Thoracic aorta (tissue), 2 donors: Measurements from ENCODE around the gene KHDC4. TPM values are rescaled to one million over a fixed set of nuclear protein-coding genes. Genes with fewer than 3 reads are reported as not detected.
A peak's percentile ranks its signal among the peaks of the same experiment; 100 is the strongest.

ENCODE experiments used
- ATAC-seq: fragments of 150-250 bp; one replicate; pipeline ENCODE4 v1.8.0; 2017; ENCODE audit warnings: low read depth; ENCODE audit not compliant: insufficient number of reproducible peaks, low FRiP score
- DNase-seq: peaks from one replicate; pipeline ENCODE4 v3.0.0-alpha.2; 2020; ENCODE audit warnings: low spot score
- H3K27ac ChIP-seq, 2 donors: fragments of 200-600 bp; sonication (generic); 1 replicate in 1 of 2; 2 replicates in 1 of 2; pipeline ENCODE4 v1.5.1; 2016; ENCODE audit warnings: mild to moderate bottlenecking in 2 of 2, moderate library complexity in 2 of 2
- H3K27me3 ChIP-seq: fragments of 200-600 bp; sonication (generic); replicated peaks from 2 replicates; pipeline ENCODE4 v1.6.0; 2016; ENCODE audit warnings: mild to moderate bottlenecking; ENCODE audit not compliant: insufficient read depth
- H3K36me3 ChIP-seq: fragments of 200-600 bp; sonication (generic); one replicate; pipeline ENCODE4 v1.5.1; 2016
- H3K4me1 ChIP-seq, 2 donors: fragments of 200-600 bp; sonication (generic); 1 replicate in 1 of 2; 2 replicates in 1 of 2; pipeline versions ENCODE4 v1.5.1 to v1.6.0; 2016; ENCODE audit warnings: low read depth in 2 of 2, mild to moderate bottlenecking in 1 of 2; ENCODE audit not compliant: control insufficient read depth in 1 of 2
- H3K4me3 ChIP-seq: fragments of 200-600 bp; sonication (generic); 2 replicates; pipeline ENCODE4 v1.5.1; 2016; ENCODE audit warnings: mild to moderate bottlenecking
- H3K9me3 ChIP-seq: fragments of 200-600 bp; sonication (generic); 2 replicates; pipeline ENCODE4 v1.5.1; 2016
- total RNA-seq, 2 donors: library from RNA; depleted of rRNA; stranded (reverse); fragments of >200 nt; gene quantifications; one replicate each; pipeline versions ENCODE4 v1.1.0 to v1.2.3, GENCODE V29; 2016
- TF ChIP-seq, protein P1 (sequence below): fragments of 200-600 bp; sonication (generic); IDR thresholded peaks from one replicate; pipeline ENCODE4 v1.5.1; 2019; ENCODE audit warnings: antibody characterized with exemption

KHDC4 gene
- total RNA-seq, 2 donors from 2014 or later: 50.6 to 56.9 TPM

DNA sequence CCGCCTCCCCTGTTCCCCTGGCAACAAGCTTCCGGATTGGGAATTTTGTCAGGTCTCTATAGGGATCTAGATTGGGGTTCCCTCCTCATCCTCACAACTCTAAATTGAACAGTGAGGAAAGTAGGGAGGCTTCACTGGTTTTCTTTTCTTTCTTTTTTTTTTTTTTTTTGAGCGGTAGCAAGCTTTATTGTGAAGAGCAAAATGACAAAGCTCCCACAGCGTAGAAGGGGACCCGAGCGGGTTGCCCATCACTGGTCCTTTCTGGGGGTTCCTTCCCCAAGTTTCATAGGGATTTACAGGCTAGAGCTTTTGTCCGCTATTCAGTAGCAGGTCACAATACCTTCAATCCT is 33.8 kb upstream of the KHDC4 start:
- TF ChIP-seq, protein P1, sequence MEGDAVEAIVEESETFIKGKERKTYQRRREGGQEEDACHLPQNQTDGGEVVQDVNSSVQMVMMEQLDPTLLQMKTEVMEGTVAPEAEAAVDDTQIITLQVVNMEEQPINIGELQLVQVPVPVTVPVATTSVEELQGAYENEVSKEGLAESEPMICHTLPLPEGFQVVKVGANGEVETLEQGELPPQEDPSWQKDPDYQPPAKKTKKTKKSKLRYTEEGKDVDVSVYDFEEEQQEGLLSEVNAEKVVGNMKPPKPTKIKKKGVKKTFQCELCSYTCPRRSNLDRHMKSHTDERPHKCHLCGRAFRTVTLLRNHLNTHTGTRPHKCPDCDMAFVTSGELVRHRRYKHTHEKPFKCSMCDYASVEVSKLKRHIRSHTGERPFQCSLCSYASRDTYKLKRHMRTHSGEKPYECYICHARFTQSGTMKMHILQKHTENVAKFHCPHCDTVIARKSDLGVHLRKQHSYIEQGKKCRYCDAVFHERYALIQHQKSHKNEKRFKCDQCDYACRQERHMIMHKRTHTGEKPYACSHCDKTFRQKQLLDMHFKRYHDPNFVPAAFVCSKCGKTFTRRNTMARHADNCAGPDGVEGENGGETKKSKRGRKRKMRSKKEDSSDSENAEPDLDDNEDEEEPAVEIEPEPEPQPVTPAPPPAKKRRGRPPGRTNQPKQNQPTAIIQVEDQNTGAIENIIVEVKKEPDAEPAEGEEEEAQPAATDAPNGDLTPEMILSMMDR: no peak
- Histone ChIP-seq H3K27me3 (no peaks in the 10 kb centered on the region), H3K4me1 (peaks cover 50 to 70% of the 10 kb centered on the region in 2 donors), H3K36me3 (peaks cover 50% of the 10 kb centered on the region), H3K27ac (peak overlapping the region; percentile 66 to 75), H3K4me3 (peak overlapping the region; percentile 2), H3K9me3 (no peaks in the 10 kb centered on the region)
- DNase-seq (no peak), ATAC-seq (no peak)

DNA sequence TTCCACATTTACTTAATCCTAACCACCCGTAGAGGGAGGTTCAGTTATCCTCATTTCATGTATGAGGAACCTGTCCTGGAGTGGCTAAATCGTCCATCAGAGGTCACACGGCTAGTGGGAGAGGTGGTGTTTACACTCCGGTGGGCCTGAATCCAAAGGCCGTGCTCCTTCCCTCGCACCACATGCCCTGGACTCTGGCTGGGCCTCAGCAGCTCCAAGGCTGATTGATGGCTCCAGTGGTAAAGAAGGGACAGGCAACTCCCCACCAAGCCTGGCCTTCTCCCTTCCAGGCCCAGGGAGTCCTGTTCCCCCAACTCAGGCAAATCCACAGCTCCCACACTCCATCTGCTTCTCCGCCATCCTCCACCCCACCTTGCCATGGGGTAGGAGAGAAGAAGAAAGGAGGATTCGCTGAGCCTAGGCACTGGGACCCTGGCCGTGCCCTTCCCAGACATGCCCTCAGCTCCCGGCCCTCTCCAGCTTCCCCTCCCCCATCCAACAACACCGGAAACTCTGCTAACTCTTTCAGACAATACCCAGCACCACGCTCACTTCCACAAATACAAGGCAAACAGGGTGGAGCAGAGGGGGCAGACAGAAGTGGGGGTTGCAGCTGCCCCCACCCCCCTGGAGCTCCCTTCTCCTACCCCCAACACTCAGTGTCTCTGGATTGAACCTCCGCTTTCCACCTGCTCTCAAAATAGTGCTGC is 33.3 kb upstream of the KHDC4 start:
- H3K9me3 ChIP-seq: no peaks in the 10 kb centered on the region
- ATAC-seq (no peak), DNase-seq (no peak)
- H3K36me3 ChIP-seq: peaks cover 56% of the 10 kb centered on the region
- no peaks in the 10 kb centered on the region for H3K27me3 ChIP-seq
- peak overlapping the region; percentile 66 to 75 for H3K27ac ChIP-seq
- TF ChIP-seq, protein P1: no peak
- peak overlapping the region; percentile 2 for H3K4me3 ChIP-seq
- peaks cover 55 to 70% of the 10 kb centered on the region in 2 donors for H3K4me1 ChIP-seq

DNA sequence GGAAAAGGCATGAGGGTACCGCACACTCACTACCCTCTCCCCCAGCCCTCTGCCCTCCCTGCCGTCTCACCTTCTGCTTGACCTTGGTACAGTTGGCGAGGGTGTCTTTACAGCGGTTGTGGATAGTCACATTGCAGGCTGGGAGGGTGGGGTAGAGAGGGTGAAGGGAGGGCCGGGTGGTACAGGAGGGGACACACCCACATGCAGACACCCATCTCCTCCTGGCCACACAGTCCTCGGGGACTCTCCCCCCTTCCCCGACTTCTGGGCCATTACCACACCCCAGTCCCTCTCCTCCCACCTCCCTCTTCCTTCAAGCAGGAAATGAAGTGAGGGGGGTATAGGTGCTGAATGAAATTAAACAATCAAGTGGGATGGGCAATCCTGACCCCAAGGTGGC is 32.5 kb upstream of the KHDC4 start:
- DNase-seq: no peak
- Histone ChIP-seq H3K27ac (peak overlapping the region; percentile 66 to 75), H3K4me1 (peaks cover 54 to 71% of the 10 kb centered on the region in 2 donors), H3K4me3 (no peak overlapping the region), H3K36me3 (peaks cover 59% of the 10 kb centered on the region), H3K27me3 (no peaks in the 10 kb centered on the region), H3K9me3 (no peaks in the 10 kb centered on the region)
- TF ChIP-seq, protein P1: no peak
- ATAC-seq: no peak

DNA sequence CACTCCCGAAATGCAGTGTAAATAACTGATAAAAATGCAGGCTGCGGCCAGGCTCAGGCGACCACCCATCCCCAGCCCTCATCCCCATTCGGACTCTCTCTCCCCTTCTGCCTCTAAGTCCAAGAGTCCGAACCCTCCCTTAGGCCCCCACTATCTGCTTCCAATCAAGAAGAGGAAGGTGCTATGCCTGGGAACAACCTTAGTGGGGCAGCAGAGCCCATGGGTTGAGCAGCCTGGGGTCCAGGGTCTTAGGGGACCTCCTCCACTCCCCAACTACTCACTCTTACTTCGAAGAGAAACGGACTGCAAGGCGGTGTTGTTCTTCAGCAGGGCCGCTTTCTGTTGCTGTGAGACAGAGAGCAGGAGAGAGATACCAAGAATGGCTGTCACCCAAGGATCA is 31.9 kb upstream of the KHDC4 start:
- no peak for DNase-seq
- Histone ChIP-seq H3K27ac (peak overlapping the region; percentile 66 to 75), H3K4me3 (no peak overlapping the region), H3K4me1 (peaks cover 57 to 71% of the 10 kb centered on the region in 2 donors), H3K9me3 (no peaks in the 10 kb centered on the region), H3K27me3 (no peaks in the 10 kb centered on the region), H3K36me3 (peaks cover 64% of the 10 kb centered on the region)
- TF ChIP-seq, protein P1: no peak
- no peak for ATAC-seq

DNA sequence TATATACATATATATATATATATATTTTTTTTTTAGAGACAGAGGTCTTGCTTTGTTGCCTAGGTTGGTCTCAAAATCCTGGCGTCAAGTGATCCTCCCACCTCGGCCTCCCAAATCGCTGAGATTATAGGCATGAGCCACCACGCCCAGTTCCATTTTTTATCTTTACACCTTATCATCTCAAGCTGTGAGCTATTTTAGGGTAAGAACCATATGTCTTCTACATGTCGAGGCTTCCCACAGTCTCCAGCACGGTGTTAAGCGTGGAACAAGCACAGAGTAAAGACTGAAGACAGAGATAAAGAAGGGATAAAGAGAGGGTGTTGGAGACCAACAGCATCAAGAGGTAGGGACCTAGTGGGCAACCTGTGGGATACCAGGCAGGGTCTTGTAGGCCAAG is 30.0 kb upstream of the KHDC4 start:
- Histone ChIP-seq H3K9me3 (no peaks in the 10 kb centered on the region), H3K27ac (no peak overlapping the region), H3K4me1 (peaks cover 42 to 68% of the 10 kb centered on the region in 2 donors), H3K36me3 (peaks cover 65% of the 10 kb centered on the region), H3K27me3 (no peaks in the 10 kb centered on the region), H3K4me3 (no peak overlapping the region)
- ATAC-seq (no peak), DNase-seq (no peak)
- TF ChIP-seq, protein P1: no peak
